ENCODE results near the gene CCNF. TPM values are rescaled to one million over a fixed set of nuclear protein-coding genes. Genes with fewer than 3 reads are reported as not detected.

The CCNF gene
- total and polyA plus RNA-seq, 2 of the 8 experiments (the other 6 are each of a cell fraction or from before 2014, with no cell fraction given) = 15.4 to 54.3 TPM

DNA sequence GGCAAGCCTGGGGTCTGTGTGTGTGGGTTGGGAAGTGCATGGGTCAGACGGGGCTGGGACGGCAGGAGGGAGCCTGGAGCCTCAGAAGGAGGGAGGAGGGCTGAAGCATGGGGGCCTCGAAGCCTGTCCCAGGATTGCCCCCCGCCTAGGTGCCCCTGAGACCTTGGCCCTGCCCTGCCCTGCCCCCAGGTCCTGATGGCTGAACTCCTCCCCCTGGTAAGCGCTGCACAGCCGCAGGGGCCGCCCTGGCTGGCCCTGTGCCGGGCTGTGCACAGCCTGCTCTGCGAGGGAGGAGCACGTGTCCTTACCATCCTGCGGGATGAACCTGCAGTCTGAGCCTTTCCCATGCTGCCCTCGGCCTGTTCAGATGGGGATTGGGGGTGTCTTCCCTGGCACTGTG is 35.1 kb downstream of the CCNF start (continued):
- TF ChIP-seq CHD7 (IDR thresholded peaks at IDR 0.05; ENCODE audit: insufficient replicate concordance, low read length) (no peak), NRF1 (IDR thresholded peaks at IDR 0.05; ENCODE audit: low read depth, low read length) (no peak), HDAC6 (IDR thresholded peaks at IDR 0.05; ENCODE audit: low read depth, low read length) (no peak), SP4 (IDR thresholded peaks at IDR 0.05; ENCODE audit: low read length) (no peak), HDAC2 (IDR thresholded peaks at IDR 0.05; ENCODE audit: borderline replicate concordance in 1 of 2, low read depth in 2 of 2, low read length in 2 of 2) (no peak), TAF7 (optimal IDR thresholded peaks at IDR 0.05; ENCODE audit: borderline replicate concordance, low read depth, low read length) (no peak), MAX (IDR thresholded peaks at IDR 0.05) (no peak), TBP (IDR thresholded peaks at IDR 0.05; ENCODE audit: low read depth, low read length) (no peak), SIN3A (conservative IDR thresholded peaks at IDR 0.05 in 1 of 2, IDR thresholded peaks at IDR 0.05 in 1 of 2; ENCODE audit: low read depth in 1 of 2, low read length in 2 of 2) (no peak), SP2 (IDR thresholded peaks at IDR 0.05; ENCODE audit: low read length) (no peak), KDM4A (IDR thresholded peaks at IDR 0.05; ENCODE audit: low read depth, low read length, severe bottlenecking) (no peak), KDM5A (IDR thresholded peaks at IDR 0.05; ENCODE audit: low read length) (no peak)
